HG03175 (cell line): ENCODE results near the gene SEMA5A.
A peak's percentile ranks its signal among the peaks of the same experiment; 100 is the strongest.
"Not testable (repeated sequence)": the region's sequence is repeated elsewhere in the genome, so short reads cannot be mapped to it uniquely, and the experiment has no call there.

Experiments
- ATAC-seq: cut with Tn5 transposase; IDR thresholded peaks from one replicate; pipeline ENCODE4 v1.9.1; 2021; ENCODE audit warnings: mild to moderate bottlenecking, moderate library complexity; ENCODE audit not compliant: unreplicated experiment

SEMA5A gene

GRCh38 chr5:9375756-9376155, 170.1 kb downstream of the SEMA5A start:
- no peak for ATAC-seq

GRCh38 chr5:9374025-9374424, 171.8 kb downstream of the SEMA5A start:
- ATAC-seq, result no peak

GRCh38 chr5:9373571-9373970, 172.3 kb downstream of the SEMA5A start:
- no peak for ATAC-seq

- no peak for ATAC-seq
Measured at GRCh38 chr5:9370256-9370655, 175.6 kb downstream of the SEMA5A start.

GRCh38 chr5:9365512-9365911, 180.4 kb downstream of the SEMA5A start:
- ATAC-seq, result no peak

- ATAC-seq, result peak; percentile 9
Measured at GRCh38 chr5:9363449-9363848, 182.4 kb downstream of the SEMA5A start.

DNA sequence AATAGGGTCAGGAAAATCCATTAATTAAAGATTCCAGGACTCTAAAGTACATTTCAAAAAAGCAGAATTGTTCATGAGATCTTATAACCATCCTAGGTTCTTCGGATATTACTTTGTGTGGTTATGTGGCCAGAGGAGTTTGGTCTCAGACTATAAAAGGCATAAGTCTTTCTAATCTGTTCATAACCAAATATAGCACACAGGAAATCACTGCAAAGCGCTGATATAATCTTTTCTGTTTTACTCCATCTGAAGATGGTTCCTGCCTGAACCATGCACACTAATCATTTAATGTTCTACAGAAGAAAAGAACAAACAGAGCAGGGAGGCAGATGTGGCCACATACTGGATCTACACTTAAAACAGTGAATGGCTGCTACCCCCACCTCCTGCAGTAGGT, 182.8 kb downstream of the SEMA5A start:
- ATAC-seq, result peak; percentile 34

DNA sequence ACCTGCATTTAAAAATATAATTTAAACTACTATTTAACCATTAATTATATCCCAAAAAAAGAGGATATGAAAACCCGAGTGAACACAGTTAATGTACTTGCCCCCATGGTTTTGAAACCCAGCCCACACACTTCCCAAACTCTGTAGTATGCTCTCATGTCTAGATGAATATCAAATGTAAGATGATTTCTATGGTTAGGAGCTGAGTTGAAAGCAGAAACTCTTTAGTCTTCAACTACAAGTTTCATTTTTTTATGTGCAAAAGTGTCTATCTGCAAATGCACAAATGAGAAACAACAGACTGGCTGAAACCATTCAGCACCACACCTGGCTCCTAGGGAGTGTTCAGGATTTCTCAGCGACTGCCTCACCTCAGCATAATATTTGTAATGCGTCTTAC, 183.3 kb downstream of the SEMA5A start:
- ATAC-seq, result peak; percentile 32

DNA sequence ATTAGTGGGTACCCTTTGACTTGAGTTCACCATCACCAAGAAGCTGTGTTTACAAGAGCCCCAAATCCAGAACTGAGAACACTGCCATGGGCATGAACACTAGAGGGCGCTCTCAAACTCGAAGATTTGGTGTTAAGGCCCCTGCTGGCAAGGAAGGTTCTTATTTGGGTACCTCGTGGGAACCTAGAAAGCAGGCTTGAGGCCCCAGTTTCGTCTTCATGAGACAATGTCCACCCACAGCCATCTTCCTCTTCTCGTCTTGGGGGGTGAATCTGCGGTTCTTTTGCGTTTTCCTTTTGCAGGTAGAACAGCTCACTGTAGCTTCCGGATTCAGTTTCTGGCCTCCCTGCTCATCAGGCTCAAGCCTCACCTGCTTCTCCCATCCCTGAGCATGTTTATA, 184.0 kb downstream of the SEMA5A start:
- ATAC-seq, result peak; percentile 81

DNA sequence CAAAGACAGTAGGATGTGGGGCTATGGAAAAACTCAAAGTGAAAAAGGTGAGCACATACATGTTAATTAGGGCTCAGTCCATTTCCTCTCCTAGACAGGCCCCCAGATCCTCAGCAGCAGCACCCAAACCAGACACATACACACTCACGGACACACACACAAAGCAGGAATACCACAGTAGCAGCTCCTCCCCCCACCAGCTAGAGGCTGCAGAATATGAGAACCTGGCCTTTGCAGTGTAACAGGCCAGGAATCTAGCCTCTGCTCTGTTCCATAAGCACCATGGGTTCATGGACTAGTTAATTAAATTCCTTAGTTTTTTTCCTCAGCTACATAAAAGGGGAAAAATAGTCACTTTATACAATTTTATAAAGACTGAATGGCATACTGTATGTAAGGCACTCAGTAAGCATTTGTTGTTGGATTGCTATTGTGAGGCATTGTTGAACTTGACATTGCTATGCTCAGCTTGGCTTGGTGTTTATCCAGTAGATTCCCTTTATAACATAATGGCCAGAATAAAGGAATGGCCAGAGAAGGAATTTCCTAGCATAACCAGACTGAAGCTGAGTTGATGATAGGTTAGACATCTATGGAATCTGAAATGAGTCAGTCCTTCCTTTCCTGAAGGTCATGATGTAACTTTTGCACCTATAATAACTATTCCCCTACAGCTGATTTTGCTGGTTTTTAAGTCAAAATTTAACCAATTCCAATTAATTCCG, 186.8 kb downstream of the SEMA5A start:
- ATAC-seq, result no peak

DNA sequence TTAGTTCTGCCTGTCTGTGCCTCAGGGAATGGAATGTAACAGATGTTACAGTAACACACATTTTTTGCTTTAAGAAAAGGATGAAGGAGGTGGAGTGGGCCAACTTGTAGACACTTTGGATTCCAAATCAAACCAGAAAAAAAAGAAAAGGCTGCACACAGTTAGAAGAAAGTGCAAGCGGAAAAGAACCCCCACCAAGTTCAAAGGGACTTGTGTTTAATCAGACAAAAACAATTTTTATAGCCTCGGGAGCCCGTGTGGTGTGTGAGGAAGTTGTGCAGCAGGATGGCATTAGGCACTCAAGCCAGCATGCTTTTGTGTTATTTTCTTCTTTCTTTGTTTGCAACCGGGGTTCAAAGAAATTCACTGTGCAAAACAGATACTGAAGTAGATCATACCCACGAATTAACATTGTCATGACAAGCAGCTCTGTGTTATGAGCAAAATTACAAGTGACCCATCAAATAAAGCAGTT, 189.5 kb downstream of the SEMA5A start:
- no peak for ATAC-seq

GRCh38 chr5:9354336-9355081, 191.4 kb downstream of the SEMA5A start:
- no peak for ATAC-seq

DNA sequence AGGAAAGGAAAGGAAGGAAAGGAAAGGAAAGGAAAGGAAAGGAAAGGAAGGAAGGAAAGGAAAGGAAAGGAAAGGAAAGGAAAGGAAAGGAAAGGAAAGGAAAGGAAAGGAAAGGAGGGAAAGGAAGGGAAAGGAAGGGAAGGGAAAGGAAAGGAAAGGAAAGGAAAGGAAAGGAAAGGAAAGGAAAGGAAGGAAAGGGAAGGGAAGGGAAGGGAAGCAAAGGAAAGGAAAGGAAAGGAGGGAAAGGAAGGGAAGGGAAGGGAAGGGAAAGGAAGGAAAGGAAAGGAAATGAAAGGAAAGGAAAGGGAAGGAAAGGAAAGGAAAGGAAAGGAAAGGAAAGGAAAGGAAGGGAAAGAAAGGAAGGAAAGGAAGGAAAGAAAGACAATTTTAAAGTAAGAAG, 192.8 kb downstream of the SEMA5A start:
- not testable (repeated sequence) for ATAC-seq

GRCh38 chr5:9351546-9351945, 194.3 kb downstream of the SEMA5A start:
- no peak for ATAC-seq

DNA sequence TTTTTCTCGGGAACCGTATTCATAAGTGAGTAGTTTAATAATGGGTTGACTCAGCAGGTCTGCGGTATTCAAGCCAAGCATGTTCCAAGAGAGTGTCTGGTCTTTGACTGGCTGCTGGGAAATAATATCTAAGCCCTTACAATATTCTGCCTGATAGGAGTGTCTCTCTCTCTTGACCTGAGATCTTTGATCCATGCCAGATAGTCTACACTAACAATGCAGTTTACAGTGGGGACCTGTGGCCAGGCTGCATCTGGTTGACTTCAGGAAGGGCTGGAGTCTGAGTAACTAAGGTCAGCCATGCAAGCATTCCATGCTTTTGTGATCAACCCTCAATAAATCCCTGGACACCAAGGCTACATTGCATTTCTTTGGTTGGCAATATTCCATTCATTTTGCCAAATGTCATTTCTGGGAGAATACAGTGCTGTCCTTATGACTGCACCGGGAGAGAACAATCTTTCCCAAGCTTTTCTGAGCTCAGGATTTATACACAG, 195.5 kb downstream of the SEMA5A start:
- no peak for ATAC-seq

- no peak for ATAC-seq
Measured at GRCh38 chr5:9348401-9348996, 197.4 kb downstream of the SEMA5A start.

DNA sequence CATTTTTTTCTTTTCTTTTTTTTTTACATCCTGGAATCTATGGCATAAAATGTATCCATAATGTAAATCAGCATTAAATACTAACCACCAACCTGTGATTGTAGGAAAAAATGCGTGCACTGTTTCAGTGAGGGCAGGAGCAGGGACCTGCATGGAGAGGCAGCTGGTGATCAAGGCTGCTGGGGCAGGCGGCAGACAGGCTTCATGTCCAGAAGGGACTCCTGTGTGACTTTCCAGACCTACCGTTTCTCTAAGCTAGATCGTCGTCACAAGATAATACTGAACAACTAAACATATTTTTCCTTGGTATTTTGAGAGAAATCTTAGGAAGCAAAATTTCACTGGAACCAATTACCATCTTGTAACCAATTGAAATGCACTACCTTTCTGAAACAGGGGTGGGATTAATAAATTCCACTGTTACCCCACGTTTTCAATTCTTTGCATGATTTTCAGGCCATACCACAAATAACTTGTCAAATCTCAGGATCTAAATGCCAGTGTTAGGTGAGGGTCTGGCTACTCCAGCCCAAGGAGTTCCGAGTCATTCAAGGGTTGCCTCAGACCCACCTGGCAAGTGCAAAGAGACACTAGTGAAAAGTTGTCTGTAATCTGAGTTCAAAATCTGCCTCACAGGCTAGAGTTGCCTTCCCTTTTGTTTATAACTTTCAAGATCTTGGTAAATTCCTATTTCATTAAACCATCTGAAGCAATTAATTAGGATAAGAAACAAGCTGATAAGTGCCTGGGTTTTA, 198.2 kb downstream of the SEMA5A start:
- ATAC-seq, result no peak

- no peak for ATAC-seq
Measured at GRCh38 chr5:9347032-9347431, 198.8 kb downstream of the SEMA5A start.

DNA sequence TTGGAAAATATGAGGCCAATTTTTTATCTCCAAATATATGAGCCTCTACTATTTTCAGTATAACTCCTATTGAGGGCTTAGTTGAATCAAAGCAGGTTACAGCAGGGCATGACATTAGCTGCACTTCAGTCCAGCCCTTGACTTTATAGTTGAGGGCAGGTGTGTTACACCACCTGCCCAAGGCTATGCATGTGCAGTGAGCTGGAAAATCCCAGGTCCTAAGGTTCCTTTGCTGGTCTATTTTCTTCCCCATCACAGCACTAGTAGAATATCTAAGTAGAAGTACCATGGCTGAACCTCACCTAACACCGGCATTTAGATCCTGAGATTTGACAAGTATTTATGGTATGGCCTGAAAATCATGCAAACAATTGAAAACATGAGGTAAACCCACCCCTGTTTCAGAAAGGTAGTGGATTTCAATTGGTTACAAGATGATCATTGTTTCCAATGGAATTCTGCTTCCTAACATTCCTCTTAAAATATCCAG, 201.1 kb downstream of the SEMA5A start:
- ATAC-seq, result no peak

- no peak for ATAC-seq
Measured at GRCh38 chr5:9343146-9343850, 202.6 kb downstream of the SEMA5A start.
